HEK293 (cell line): ENCODE results near the gene HPCAL1.

ENCODE experiments used
- CTCF ChIA-PET: fragments of 350-600 bp; formaldehyde crosslinking; extraction: SDS; loops from one replicate; lab custom pipeline; 2021; ENCODE audit warnings: antibody characterized with exemption; lab: Yijun Ruan, JAX
- POLR2A ChIA-PET: fragments of 300-600 bp; formaldehyde crosslinking; extraction: SDS; loops from one replicate; lab custom pipeline; 2020; ENCODE audit warnings: antibody characterized with exemption, inconsistent platforms; lab: Yijun Ruan, JAX
- H3K27ac ChIP-seq: fragments of 200-500 bp; sonication (Bioruptor generic); 2 replicates; pipeline ENCODE4 v1.5.1; 2014; ENCODE audit warnings: low read depth, low read length, control low read depth, inconsistent platforms; ENCODE audit errors: extremely low read depth
- H3K36me3 ChIP-seq, 2 experiments: fragments of 200-500 bp in 1 of 2; sonication (Bioruptor generic) in 1 of 2; 1 replicate in 1 of 2; 2 replicates in 1 of 2; pipeline ENCODE4 v1.5.1; 2014 to 2017; ENCODE audit warnings: inconsistent platforms in 2 of 2, low read length in 2 of 2; ENCODE audit not compliant: control insufficient read depth in 2 of 2, insufficient read depth in 1 of 2
- H3K4me1 ChIP-seq: fragments of 200-500 bp; sonication (Bioruptor generic); 2 replicates; pipeline ENCODE4 v1.5.1; 2014; ENCODE audit warnings: mild to moderate bottlenecking, low read length, inconsistent platforms; ENCODE audit not compliant: control insufficient read depth, insufficient read depth
- H3K4me3 ChIP-seq: 2 replicates; pipeline ENCODE4 v1.5.1; 2011; ENCODE audit warnings: low read depth, mild to moderate bottlenecking, control low read depth, low read length, moderate library complexity
- H3K9me3 ChIP-seq: fragments of 200-500 bp; sonication (Bioruptor generic); 2 replicates; pipeline ENCODE4 v1.5.1; 2014; ENCODE audit warnings: low read depth, low read length, inconsistent platforms; ENCODE audit not compliant: control insufficient read depth, insufficient read depth
- HOXD13 ChIP-seq: sonication (generic); formaldehyde crosslinking; IDR thresholded peaks from 2 replicates; pipeline ENCODE4 v1.8.0; 2022; ENCODE audit warnings: missing genetic modification reagents, borderline replicate concordance
- INSM2 ChIP-seq: fragments of 450-650 bp; formaldehyde crosslinking; IDR thresholded peaks from 2 replicates; pipeline ENCODE4 v1.5.1; 2016; ENCODE audit warnings: missing biosample characterization, missing genetic modification characterization
- KLF7 ChIP-seq: fragments of 450-650 bp; formaldehyde crosslinking; IDR thresholded peaks from 2 replicates; pipeline ENCODE4 v1.5.1; 2016; ENCODE audit warnings: missing biosample characterization, missing genetic modification characterization, borderline replicate concordance
- OVOL3 ChIP-seq: fragments of 450-650 bp; formaldehyde crosslinking; IDR thresholded peaks from 2 replicates; pipeline ENCODE4 v1.5.1; 2016; ENCODE audit warnings: missing biosample characterization, missing genetic modification characterization
- ZBTB11 ChIP-seq: fragments of 450-650 bp; formaldehyde crosslinking; conservative IDR thresholded peaks from 2 replicates; pipeline ENCODE4 v1.5.1; 2016; ENCODE audit warnings: low read depth, missing biosample characterization, missing genetic modification characterization
- ZBTB8A ChIP-seq: fragments of 450-650 bp; formaldehyde crosslinking; IDR thresholded peaks from 2 replicates; pipeline ENCODE4 v1.5.1; 2016; ENCODE audit warnings: missing biosample characterization, missing genetic modification characterization
- ZFP69B ChIP-seq: fragments of 450-650 bp; formaldehyde crosslinking; IDR thresholded peaks from 2 replicates; pipeline ENCODE4 v1.5.1; 2016; ENCODE audit warnings: missing biosample characterization, missing genetic modification characterization
- ZNF121 ChIP-seq: fragments of 450-650 bp; formaldehyde crosslinking; IDR thresholded peaks from 2 replicates; pipeline ENCODE4 v1.5.1; 2016; ENCODE audit warnings: missing biosample characterization, missing genetic modification characterization
- ZNF18 ChIP-seq: fragments of 450-650 bp; formaldehyde crosslinking; IDR thresholded peaks from 2 replicates; pipeline ENCODE4 v1.5.1; 2016; ENCODE audit warnings: missing biosample characterization, missing genetic modification characterization
- ZNF184 ChIP-seq: fragments of 450-650 bp; IDR thresholded peaks from 2 replicates; pipeline ENCODE4 v1.5.1; 2018; ENCODE audit warnings: missing biosample characterization, mild to moderate bottlenecking, missing genetic modification characterization
- ZNF404 ChIP-seq: fragments of 450-650 bp; formaldehyde crosslinking; IDR thresholded peaks from 2 replicates; pipeline ENCODE4 v1.5.1; 2017; ENCODE audit warnings: missing biosample characterization, missing genetic modification characterization
- ZNF596 ChIP-seq: fragments of 450-650 bp; IDR thresholded peaks from 2 replicates; pipeline ENCODE4 v1.5.0; 2018; ENCODE audit warnings: missing biosample characterization, mild to moderate bottlenecking, missing genetic modification characterization, moderate library complexity
- ZNF624 ChIP-seq: fragments of 450-650 bp; formaldehyde crosslinking; IDR thresholded peaks from 2 replicates; pipeline ENCODE4 v1.5.1; 2017; ENCODE audit warnings: missing biosample characterization, missing genetic modification characterization
- ZNF692 ChIP-seq: fragments of 450-650 bp; formaldehyde crosslinking; IDR thresholded peaks from 2 replicates; pipeline ENCODE4 v1.5.1; 2016; ENCODE audit warnings: missing biosample characterization, missing genetic modification characterization
- ZSCAN4 ChIP-seq: fragments of 450-650 bp; formaldehyde crosslinking; IDR thresholded peaks from 2 replicates; pipeline ENCODE4 v1.5.1; 2017; ENCODE audit warnings: missing biosample characterization, missing genetic modification characterization

The HPCAL1 gene

GRCh38 chr2:10271509-10271908 lies 31.2 kb upstream of the HPCAL1 start:
- Histone ChIP-seq H3K27ac (no peak overlapping the region), H3K4me1 (no peaks in the 10 kb centered on the region), H3K4me3 (no peak overlapping the region), H3K9me3 (no peaks in the 10 kb centered on the region), H3K36me3 (no peaks in the 10 kb centered on the region)
- ChIA-PET CTCF (interaction anchor here (1.6 kb wide), 1 partner anchor 164 kb away, joined by 5 read pairs; no protein-coding TSS in a partner anchor), POLR2A (interaction anchor here (0.7 kb wide), 1 partner anchor 137 kb away, joined by 3 read pairs; no protein-coding TSS in a partner anchor)
- TF ChIP-seq ZSCAN4 (tag by site-specific recombination) (peak; percentile 90), ZNF18 (tag by site-specific recombination) (0 out of 2 replicates have a peak, but pooled peaks have one; percentile 18), ZNF404 (tag by site-specific recombination) (no peak)

GRCh38 chr2:10271946-10272345 lies 30.8 kb upstream of the HPCAL1 start:
- Histone ChIP-seq H3K4me1 (no peaks in the 10 kb centered on the region), H3K27ac (no peak overlapping the region), H3K4me3 (no peak overlapping the region), H3K36me3 (no peaks in the 10 kb centered on the region), H3K9me3 (no peaks in the 10 kb centered on the region)
- ChIA-PET POLR2A (no interaction called here), CTCF (interaction anchor here (1.6 kb wide), 1 partner anchor 163 kb away, joined by 5 read pairs; no protein-coding TSS in a partner anchor)
- TF ChIP-seq ZNF692 (tag by site-specific recombination) (no peak), HOXD13 (CRISPR knock-in tag) (no peak), ZBTB11 (no peak), ZNF184 (tag by site-specific recombination) (no peak), OVOL3 (tag by site-specific recombination) (no peak), ZFP69B (no peak), ZNF596 (tag by site-specific recombination) (no peak), ZNF624 (tag by site-specific recombination) (no peak), ZNF121 (tag by site-specific recombination) (no peak), KLF7 (tag by site-specific recombination) (no peak), INSM2 (tag by site-specific recombination) (no peak), ZBTB8A (no peak)
